ENCODE data around the gene CD3G.

The CD3G gene

DNA sequence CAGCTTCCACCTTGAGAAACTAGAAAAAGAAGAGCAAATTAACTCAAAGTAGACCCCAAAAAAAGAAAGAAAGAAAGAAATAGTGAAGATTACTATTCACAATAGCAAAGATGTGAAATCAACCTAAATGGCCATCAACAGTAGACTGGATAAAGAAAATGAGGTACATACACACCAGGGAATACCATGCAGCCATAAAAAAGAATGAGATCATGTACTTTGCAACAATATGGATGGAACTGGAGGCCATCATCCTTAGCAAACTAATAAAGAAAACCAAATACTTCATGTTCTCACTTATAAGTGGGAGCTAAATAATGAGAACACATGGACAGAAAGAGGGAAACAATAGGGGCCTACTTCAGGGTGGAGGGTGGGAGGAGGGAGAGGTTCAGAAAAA lies 15.4 kb upstream of the CD3G start:
- no peak for DNase-seq

DNA sequence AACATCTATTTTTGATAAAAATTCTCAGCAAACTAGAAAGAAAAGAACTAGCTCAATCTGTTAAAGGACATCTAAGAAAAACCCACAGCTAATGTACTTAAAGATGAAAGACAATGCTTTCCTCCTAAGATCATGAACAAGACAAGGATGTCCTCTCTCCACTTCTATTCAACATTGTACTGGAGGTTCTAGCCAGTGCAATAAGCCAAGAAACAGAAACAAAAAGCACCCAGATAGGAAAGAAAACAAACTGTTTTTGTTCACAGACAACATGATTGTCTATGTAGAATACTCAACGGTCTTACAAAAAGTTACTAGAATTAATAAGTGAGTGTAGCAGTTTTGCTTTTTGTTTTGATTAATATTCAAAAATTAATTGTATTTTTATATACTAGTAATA lies 9.4 kb upstream of the CD3G start:
- no peak for DNase-seq

- peak; percentile 29 for DNase-seq
These were observed 5.5 kb upstream of the CD3G start for GRCh38 chr11:118338637-118339061.

DNA sequence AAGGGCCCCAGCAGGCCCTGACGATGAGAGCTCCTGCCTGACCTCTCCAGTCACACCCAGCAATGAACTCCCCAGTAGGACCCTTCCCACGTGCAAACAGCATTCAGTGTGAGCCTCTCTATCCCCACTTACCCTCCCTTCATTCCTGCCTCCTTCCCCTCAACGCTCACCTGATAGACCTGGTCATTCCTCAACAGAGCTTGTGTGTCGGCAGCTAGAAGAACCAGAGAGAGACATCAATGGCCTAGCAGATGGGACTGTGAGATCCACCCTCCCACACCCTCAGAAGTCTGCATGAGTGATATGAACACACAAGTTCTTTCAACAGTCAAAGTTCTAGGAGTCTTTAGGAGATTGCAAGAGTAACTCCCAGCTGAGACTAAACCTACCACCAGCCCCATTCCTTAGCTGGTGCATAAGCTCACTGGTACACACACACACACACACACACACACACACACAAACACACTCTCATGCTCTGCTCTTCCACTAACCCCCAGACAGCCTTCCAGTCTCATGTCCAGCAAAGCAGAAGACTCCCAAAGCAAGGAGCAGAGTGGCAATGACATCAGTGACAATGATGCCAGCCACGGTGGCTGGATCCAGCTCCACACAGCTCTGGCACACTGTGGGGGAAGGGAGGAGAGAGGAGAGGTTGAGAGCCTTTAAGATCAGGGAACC lies 4.7 kb upstream of the CD3G start:
- DNase-seq = no peak

DNA sequence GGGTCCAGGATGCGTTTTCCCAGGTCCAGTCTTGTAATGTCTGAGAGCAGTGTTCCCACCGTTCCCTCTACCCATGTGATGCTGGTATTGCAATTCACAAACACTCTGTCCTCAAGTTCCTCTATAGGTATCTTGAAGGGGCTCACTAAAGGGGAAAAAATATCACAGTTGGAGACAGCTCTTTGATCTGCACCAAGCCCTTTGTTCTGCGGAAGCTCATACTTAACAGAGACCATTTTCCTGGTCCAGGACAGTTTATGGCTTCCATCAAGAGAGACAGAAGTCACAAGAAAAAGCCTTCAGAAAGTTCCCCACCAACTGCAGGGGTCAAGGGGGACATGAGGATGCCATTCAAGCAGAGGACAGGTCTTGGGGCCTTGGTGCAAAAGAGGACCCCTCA lies 3.7 kb upstream of the CD3G start:
- no peak for DNase-seq

GRCh38 chr11:118341261-118341660 lies 2.9 kb upstream of the CD3G start:
- no peak for DNase-seq

GRCh38 chr11:118341815-118342489 lies 2.2 kb upstream of the CD3G start:
- DNase-seq = no peak

DNA sequence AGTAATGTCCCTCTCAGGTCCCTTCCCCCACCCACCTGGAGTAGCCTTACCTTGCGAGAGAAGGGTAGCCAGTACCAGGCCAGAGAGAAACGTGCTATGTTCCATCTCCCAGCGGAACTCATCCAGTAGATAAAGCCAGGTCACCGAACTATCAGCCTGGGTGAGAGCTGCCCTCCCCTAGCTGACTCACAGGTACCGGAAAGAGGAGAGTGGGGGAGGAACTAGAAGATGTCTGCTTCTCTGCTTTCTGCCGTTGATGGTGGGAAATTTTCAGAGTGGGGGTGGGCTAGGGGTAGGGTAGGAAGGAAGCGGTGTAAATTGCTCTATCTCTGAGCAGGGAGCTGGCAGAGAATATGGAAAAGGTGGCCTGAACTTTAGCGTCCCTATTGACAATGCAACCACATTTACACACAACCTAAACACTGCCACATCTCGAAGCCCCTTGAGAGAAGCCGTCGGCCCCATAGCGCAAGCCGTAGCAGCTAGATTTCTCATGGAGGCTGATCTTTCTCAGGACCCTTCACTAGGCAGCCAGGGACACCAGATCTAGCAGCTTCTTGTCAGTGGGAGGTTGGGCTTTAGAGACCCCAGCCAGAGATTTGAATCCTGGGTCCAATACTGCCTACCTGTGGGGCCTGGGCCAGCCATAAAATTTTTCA lies 1.5 kb upstream of the CD3G start, which contains the start of gene CD3D:
CD3D (minus strand) TSS at position 203 of the 659 bp plus-strand sequence; CDS start at position 105, 98 bp downstream.
- peak; percentile 62 for DNase-seq

- DNase-seq = no peak
These were observed 896 bp upstream of the CD3G start for GRCh38 chr11:118343248-118343647.

GRCh38 chr11:118349475-118349874 lies 5.3 kb downstream of the CD3G start:
- DNase-seq = no peak

DNA sequence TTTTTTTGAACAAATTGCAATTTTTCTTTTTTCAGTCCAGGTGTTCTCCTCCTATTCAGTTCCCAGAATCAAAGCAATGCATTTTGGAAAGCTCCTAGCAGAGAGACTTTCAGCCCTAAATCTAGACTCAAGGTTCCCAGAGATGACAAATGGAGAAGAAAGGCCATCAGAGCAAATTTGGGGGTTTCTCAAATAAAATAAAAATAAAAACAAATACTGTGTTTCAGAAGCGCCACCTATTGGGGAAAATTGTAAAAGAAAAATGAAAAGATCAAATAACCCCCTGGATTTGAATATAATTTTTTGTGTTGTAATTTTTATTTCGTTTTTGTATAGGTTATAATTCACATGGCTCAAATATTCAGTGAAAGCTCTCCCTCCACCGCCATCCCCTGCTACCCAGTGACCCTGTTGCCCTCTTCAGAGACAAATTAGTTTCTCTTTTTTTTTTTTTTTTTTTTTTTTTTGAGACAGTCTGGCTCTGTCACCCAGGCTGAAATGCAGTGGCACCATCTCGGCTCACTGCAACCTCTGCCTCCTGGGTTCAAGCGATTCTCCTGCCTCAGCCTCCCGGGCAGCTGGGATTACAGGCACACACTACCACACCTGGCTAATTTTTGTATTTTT lies 9.1 kb downstream of the CD3G start:
- no peak for DNase-seq

- DNase-seq = no peak
These were observed 13.9 kb downstream of the CD3G start for GRCh38 chr11:118358071-118358470.

GRCh38 chr11:118359295-118359958 lies 15.3 kb downstream of the CD3G start, which contains the start of gene UBE4A:
Gene UBE4A, plus strand, starts transcription at chr11:118359600. Its CDS starts 5,481 bp downstream, at chr11:118365081.
- DNase-seq = peak; percentile 87

GRCh38 chr11:118364956-118365615 lies 20.9 kb downstream of the CD3G start:
- DNase-seq = no peak

DNA sequence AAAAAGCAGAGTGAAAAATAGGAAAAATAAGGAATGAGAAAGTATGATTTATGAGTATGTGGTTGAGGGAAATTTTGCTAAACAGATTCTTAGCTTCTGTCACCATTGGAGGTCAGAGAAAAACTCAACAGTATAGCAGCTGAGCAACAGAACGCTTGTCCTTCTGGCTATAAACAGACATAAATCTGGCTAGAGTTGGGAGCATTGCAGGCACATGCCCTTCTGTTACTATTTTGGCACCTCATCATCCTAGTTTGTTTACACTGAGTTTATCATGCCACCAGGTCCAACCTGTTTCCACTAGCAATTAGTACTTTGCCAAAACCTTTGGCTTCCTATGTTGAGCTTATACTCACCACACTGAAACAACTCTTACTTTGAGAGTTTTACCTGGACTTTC lies 22.1 kb downstream of the CD3G start:
- no peak for DNase-seq

DNA sequence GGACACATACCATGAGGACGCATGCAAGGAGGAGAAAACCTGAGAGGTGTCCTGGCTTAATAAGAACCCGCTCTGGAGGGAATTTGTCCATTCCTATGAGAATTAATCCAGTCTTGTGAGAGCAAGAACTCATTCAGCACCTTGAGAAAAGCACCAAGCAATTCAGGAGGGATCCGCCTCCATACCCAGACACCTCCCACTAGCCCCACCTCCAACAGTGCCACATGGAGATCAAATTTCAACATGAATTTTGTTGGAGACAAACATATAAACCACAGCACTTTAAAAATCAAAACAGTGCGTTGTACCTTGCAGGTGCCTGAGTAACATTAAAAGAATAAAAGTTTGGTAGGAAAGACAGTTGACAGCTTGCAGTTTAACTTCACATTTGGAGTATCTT lies 26.6 kb downstream of the CD3G start:
- DNase-seq = no peak

DNA sequence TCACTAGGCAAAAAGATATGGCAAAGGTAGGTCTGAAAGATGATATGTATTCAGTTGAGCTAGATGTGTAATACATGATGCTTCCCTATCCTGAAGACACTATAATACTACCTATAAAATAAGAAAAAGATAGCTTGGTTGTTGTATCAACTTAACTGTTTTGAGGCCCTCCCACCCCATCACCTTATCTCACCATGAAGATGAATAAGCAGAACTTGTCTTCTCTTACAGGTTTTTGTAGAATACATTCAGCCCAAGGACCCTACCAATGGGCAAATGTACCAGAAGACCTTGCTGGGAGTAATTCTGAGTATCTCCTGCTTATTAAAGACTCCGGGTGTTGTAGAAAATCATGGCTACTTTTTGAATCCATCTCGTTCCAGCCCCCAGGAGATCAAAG lies 29.1 kb downstream of the CD3G start:
- no peak for DNase-seq

GRCh38 chr11:118373871-118374270 lies 29.7 kb downstream of the CD3G start:
- no peak for DNase-seq

- no peak for DNase-seq
These were observed 30.6 kb downstream of the CD3G start for GRCh38 chr11:118374729-118375128.

DNA sequence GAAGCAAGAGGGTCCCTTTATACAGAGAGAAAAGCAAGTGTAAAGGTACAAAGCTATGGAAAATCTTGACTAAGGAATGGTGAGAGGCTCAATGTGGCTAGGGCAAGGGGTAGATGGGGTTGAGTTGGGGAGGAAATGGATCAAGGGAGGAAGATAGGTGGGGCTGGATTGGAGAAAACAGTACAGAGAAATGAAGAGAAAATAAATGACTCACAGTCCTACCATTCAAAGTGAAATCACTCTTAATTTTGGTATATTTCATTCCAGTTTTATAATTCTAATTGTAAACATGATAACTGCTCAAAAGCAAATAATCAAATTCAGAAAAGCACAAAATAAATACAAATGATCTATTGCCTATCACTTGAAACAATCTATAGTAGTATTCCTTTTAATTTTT lies 31.8 kb downstream of the CD3G start:
- DNase-seq = no peak

- no peak for DNase-seq
These were observed 35.4 kb downstream of the CD3G start for GRCh38 chr11:118379497-118379896.

- no peak for DNase-seq
These were observed 36.4 kb downstream of the CD3G start for GRCh38 chr11:118380571-118380970.
